GM12878 (cell line): ENCODE data around the gene UBLCP1. TPM values are rescaled to one million over a fixed set of nuclear protein-coding genes. Genes with fewer than 3 reads are reported as not detected.

ENCODE experiments used
- ATAC-seq: fragments of 200-7000 bp; cut with Tn5 transposase; 3 replicates; pipeline ENCODE4 v1.9.1; 2020; ENCODE audit warnings: mild to moderate bottlenecking, moderate library complexity
- BruUV-seq: library from RNA; stranded (reverse); fragments of 400-500 nt; replicated peaks from 2 replicates; lab custom pipeline; 2021; lab: Mats Ljungman, UMichigan
- CTCF ChIA-PET: fragments of 300-600 bp; sonication (Branson Sonifier 250); formaldehyde crosslinking; extraction: SDS; loops from one replicate; lab custom pipeline; 2021; ENCODE audit warnings: inconsistent platforms; lab: Yijun Ruan, JAX
- POLR2A ChIA-PET: fragments of 350-600 bp; formaldehyde crosslinking; extraction: SDS; loops from one replicate; lab custom pipeline; 2021; ENCODE audit warnings: inconsistent platforms; lab: Charles Lee
- RAD21 ChIA-PET: fragments of 300-600 bp; sonication (Branson Sonifier 250); formaldehyde crosslinking; loops from one replicate; lab custom pipeline; 2023; ENCODE audit warnings: antibody characterized with exemption; ENCODE audit not compliant: unreplicated experiment; lab: Charles Lee
- SMC1A ChIA-PET: fragments of 300-600 bp; sonication (Branson Sonifier 250); formaldehyde crosslinking; loops from one replicate; lab custom pipeline; 2023; ENCODE audit not compliant: unreplicated experiment, uncharacterized antibody; lab: Charles Lee
- DNase-seq: peaks from one replicate; pipeline ENCODE4 v3.0.0-alpha.2; 2011; ENCODE audit warnings: low read depth, low spot score
- FAIRE-seq: peaks from 3 replicates; lab custom pipeline; 2011; peaks lifted over from hg19 to GRCh38; lab: Jason Lieb, UNC
- H2AFZ ChIP-seq: 2 replicates; pipeline ENCODE4 v1.6.0; 2011; ENCODE audit warnings: low read depth, low read length, control low read depth; ENCODE audit not compliant: control insufficient read depth
- H3K27ac ChIP-seq: 2 replicates; pipeline ENCODE4 v1.5.1; 2011; ENCODE audit warnings: control low read depth; ENCODE audit not compliant: control insufficient read depth, insufficient read depth
- H3K27me3 ChIP-seq, 2 experiments: replicated peaks in 1 of 2; 2 replicates each; pipeline versions ENCODE4 v1.6.0 to v1.6.1; 2011; ENCODE audit warnings: low read length in 1 of 2; ENCODE audit not compliant: control insufficient read depth in 2 of 2, insufficient read depth in 2 of 2
- H3K36me3 ChIP-seq, 2 experiments: 2 replicates each; pipeline ENCODE4 v1.5.1; 2011; ENCODE audit warnings: low read length in 1 of 2; ENCODE audit not compliant: control insufficient read depth in 2 of 2, insufficient read depth in 2 of 2
- H3K4me1 ChIP-seq: 2 replicates; pipeline ENCODE4 v1.6.1; 2011; ENCODE audit warnings: mild to moderate bottlenecking, low read length, moderate library complexity, mixed read lengths; ENCODE audit not compliant: control insufficient read depth, insufficient read depth
- H3K4me2 ChIP-seq: 2 replicates; pipeline ENCODE4 v1.6.0; 2011; ENCODE audit warnings: control low read depth; ENCODE audit not compliant: control insufficient read depth, insufficient read depth
- H3K4me3 ChIP-seq: fragments of 200-600 bp; sonication (generic); 2 replicates; pipeline ENCODE4 v1.5.1; 2016
- H3K79me2 ChIP-seq: 2 replicates; pipeline ENCODE4 v1.6.0; 2011; ENCODE audit warnings: low read length; ENCODE audit not compliant: control insufficient read depth, insufficient read depth
- H3K9ac ChIP-seq: 2 replicates; pipeline ENCODE4 v1.8.0; 2011; ENCODE audit warnings: low read length, control low read depth, mixed read lengths; ENCODE audit not compliant: control insufficient read depth, insufficient read depth
- H3K9me3 ChIP-seq: replicated peaks from 3 replicates; pipeline ENCODE4 v1.5.1; 2011; ENCODE audit warnings: mild to moderate bottlenecking, low read length; ENCODE audit not compliant: control insufficient read depth, insufficient read depth
- H4K20me1 ChIP-seq: 2 replicates; pipeline ENCODE4 v1.6.0; 2011; ENCODE audit not compliant: control insufficient read depth, insufficient read depth
- CUX1 ChIP-seq: IDR thresholded peaks from 2 replicates; pipeline ENCODE4 v1.6.1; 2012; ENCODE audit warnings: improper control_type of control experiment, low read depth, low read length; ENCODE audit not compliant: insufficient replicate concordance
- E4F1 ChIP-seq: fragments of 450-650 bp; IDR thresholded peaks from 2 replicates; pipeline ENCODE4 v1.6.1; 2018; ENCODE audit warnings: borderline replicate concordance, mild to moderate bottlenecking; ENCODE audit not compliant: partially characterized antibody
- GABPA ChIP-seq: IDR thresholded peaks from 2 replicates; pipeline ENCODE4 v1.6.1; 2014; ENCODE audit warnings: antibody characterized with exemption, low read depth, mild to moderate bottlenecking, inconsistent platforms
- JUND ChIP-seq: IDR thresholded peaks from 2 replicates; pipeline ENCODE4 v1.6.1; 2012; ENCODE audit warnings: low read depth, mild to moderate bottlenecking, low read length, improper control_type of control experiment, moderate library complexity
- POU2F2 ChIP-seq: IDR thresholded peaks from 3 replicates; pipeline ENCODE4 v1.6.1; 2011; ENCODE audit warnings: low read depth, mild to moderate bottlenecking, low read length, borderline replicate concordance
- RAD51 ChIP-seq: fragments of 450-650 bp; IDR thresholded peaks from 2 replicates; pipeline ENCODE4 v1.6.1; 2016; ENCODE audit warnings: moderate library complexity, mild to moderate bottlenecking, inconsistent platforms
- SRF ChIP-seq, 2 experiments: IDR thresholded peaks; 2 replicates each; pipeline ENCODE4 v1.6.1; 2011; ENCODE audit warnings: low read depth in 2 of 2, low read length in 2 of 2, mild to moderate bottlenecking in 1 of 2, moderate library complexity in 1 of 2
- ZNF592 ChIP-seq: fragments of 450-650 bp; IDR thresholded peaks from 2 replicates; pipeline ENCODE4 v1.6.1; 2017; ENCODE audit warnings: mild to moderate bottlenecking, moderate library complexity
- WGBS: methylation state at CpG from one replicate; pipeline ENCODE4 v1.1.6; 2016; ENCODE audit warnings: low lambda C conversion rate; ENCODE audit not compliant: insufficient replicate concordance, insufficient coverage; ENCODE audit errors: missing lambda C conversion rate; 5-methylcytosine and 5-hydroxymethylcytosine counted together
- in situ Hi-C: fragments of 300-500 bp; cut with MboI; formaldehyde crosslinking; loops from 9 replicates; pipeline ENCODE4 v1.14.3; 2018; ENCODE audit warnings: mixed read lengths
- intact Hi-C: fragments of 100-400 bp; cut with micrococcal nuclease; formaldehyde crosslinking; loops from one replicate; pipeline ENCODE4 v1.14.2; 2022; ENCODE audit not compliant: unreplicated experiment
- polyA plus RNA-seq, 11 experiments: library from polyadenylated mRNA; depleted of rRNA in 4 of 11; unstranded in 6 of 11; stranded (reverse) in 5 of 11; fragments of >200 nt; fragmentation: Nextera tagmentation in 4 of 11; fragmentation: Illumina TruSeq in 1 of 11; extraction: Ambion mirVana in 4 of 11; extraction: Trizol in 1 of 11; gene quantifications; 1 replicate in 1 of 11; 2 replicates in 10 of 11; pipeline versions ENCODE4 v1.2.1 to v1.2.3, GENCODE V29; 2011 to 2016; ENCODE audit warnings: inconsistent platforms in 2 of 11, missing spikeins in 2 of 11, low read depth in 1 of 11
- total RNA-seq, 4 experiments: library from RNA; depleted of rRNA in 3 of 4; stranded (reverse); fragments of >200 nt in 3 of 4; fragmentation: Illumina TruSeq in 1 of 4; extraction: Trizol in 1 of 4; gene quantifications; 2 replicates each; pipeline versions ENCODE4 v1.2.1 to v1.2.3, GENCODE V29; 2013 to 2021

The UBLCP1 gene
- total and polyA plus RNA-seq, 10 of the 15 experiments (the other 5 are each of a cell fraction or from before 2014, with no cell fraction given) = 18.8 to 44.2 (median 32.1) TPM

- ChIA-PET RAD21 (no interaction called here), SMC1A (interaction anchor here (0.6 kb wide), 1 partner anchor 11 kb away, joined by 3 read pairs; no protein-coding TSS in a partner anchor), CTCF (interaction anchor here (1.9 kb wide), 1 partner anchor 63 kb away, joined by 5 read pairs; no protein-coding TSS in a partner anchor), POLR2A (no interaction called here)
- no peaks in the 10 kb centered on the region for H3K79me2 ChIP-seq
- DNase-seq = no peak
- 13% methylated on average over 5 of the region's 5 CpGs for WGBS
- no peak overlapping the region for H3K27ac ChIP-seq
- no peaks in the 10 kb centered on the region for H4K20me1 ChIP-seq
- no peak overlapping the region for H3K9ac ChIP-seq
- no peak overlapping the region for H2AFZ ChIP-seq
- H3K9me3 ChIP-seq = no peaks in the 10 kb centered on the region
- no peak for ATAC-seq
- in situ Hi-C loops = no loop called here
- H3K36me3 ChIP-seq = no peaks in the 10 kb centered on the region
- no peaks in the 10 kb centered on the region for H3K27me3 ChIP-seq
- BruUV-seq = no TSS peak
- no peak overlapping the region for H3K4me2 ChIP-seq
- H3K4me3 ChIP-seq = no peak overlapping the region
- FAIRE-seq = no peak
- intact Hi-C loops = no loop called here
- no peaks in the 10 kb centered on the region for H3K4me1 ChIP-seq
- TF ChIP-seq SRF (IDR thresholded peaks at IDR 0.05; ENCODE audit: low read depth in 2 of 2, low read length in 2 of 2) (no peak), E4F1 (no peak), RAD51 (no peak), JUND (no peak), CUX1 (no peak), POU2F2 (no peak), ZNF592 (no peak), GABPA (no peak)
These were observed 42.9 kb upstream of the UBLCP1 start for GRCh38 chr5:159220206-159220605.
